IMR-90 (cell line): Measurements from ENCODE around the gene LSM14A. TPM values are rescaled to one million over a fixed set of nuclear protein-coding genes. Genes with fewer than 3 reads are reported as not detected.

Source experiments
- ATAC-seq: fragments of 200-7000 bp; cut with Tn5 transposase; 2 replicates; pipeline ENCODE4 v1.9.1; 2020; ENCODE audit warnings: low read depth, mild to moderate bottlenecking, moderate library complexity
- BruUV-seq: library from RNA; stranded (reverse); fragments of 400-500 nt; replicated peaks from 2 replicates; lab custom pipeline; 2021; lab: Mats Ljungman, UMichigan
- CTCF ChIA-PET: fragments of 300-600 bp; formaldehyde crosslinking; extraction: SDS; loops from one replicate; lab custom pipeline; 2021; ENCODE audit warnings: antibody characterized with exemption; lab: Yijun Ruan, JAX
- POLR2A ChIA-PET: fragments of 300-600 bp; sonication (Branson Sonifier 250); formaldehyde crosslinking; loops from one replicate; lab custom pipeline; 2022; ENCODE audit warnings: antibody characterized with exemption; ENCODE audit not compliant: unreplicated experiment; lab: Charles Lee
- DNase-seq: peaks from one replicate; pipeline ENCODE4 v3.0.0; 2013
- H2AFZ ChIP-seq: replicated peaks from 2 replicates; pipeline ENCODE3; 2013; ENCODE audit warnings: low read length, mild to moderate bottlenecking; ENCODE audit not compliant: poor library complexity
- H2AK5ac ChIP-seq: 2 replicates; pipeline ENCODE4 v1.6.1; 2013; ENCODE audit warnings: low read depth, low read length, inconsistent platforms
- H2AK9ac ChIP-seq: replicated peaks from 2 replicates; pipeline ENCODE3; 2013; ENCODE audit warnings: mild to moderate bottlenecking, low read depth, low read length, moderate library complexity; ENCODE audit not compliant: poor library complexity
- H2BK120ac ChIP-seq: 2 replicates; pipeline ENCODE4 v1.6.1; 2013; ENCODE audit warnings: low read depth, low read length, inconsistent platforms
- H2BK15ac ChIP-seq: 3 replicates; pipeline ENCODE4 v1.6.1; 2013; ENCODE audit warnings: low read depth, low read length, inconsistent platforms
- H2BK20ac ChIP-seq: 2 replicates; pipeline ENCODE4 v1.6.1; 2013; ENCODE audit warnings: low read depth, mild to moderate bottlenecking, inconsistent platforms, low read length, moderate library complexity
- H2BK5ac ChIP-seq: 2 replicates; pipeline ENCODE4 v1.6.1; 2013; ENCODE audit warnings: mild to moderate bottlenecking, low read depth, low read length, inconsistent platforms; ENCODE audit not compliant: poor library complexity, severe bottlenecking
- H3K14ac ChIP-seq: replicated peaks from 2 replicates; pipeline ENCODE4 v1.6.1; 2013; ENCODE audit warnings: low read depth, low read length, inconsistent platforms
- H3K18ac ChIP-seq: 2 replicates; pipeline ENCODE4 v1.6.1; 2013; ENCODE audit warnings: low read depth, low read length, control low read depth
- H3K23ac ChIP-seq: 2 replicates; pipeline ENCODE4 v1.6.1; 2013; ENCODE audit warnings: low read depth, low read length, inconsistent platforms
- H3K27ac ChIP-seq: 2 replicates; pipeline ENCODE4 v1.5.1; 2013; ENCODE audit warnings: mild to moderate bottlenecking, control low read depth, low read length; ENCODE audit not compliant: insufficient read depth
- H3K27me3 ChIP-seq: 2 replicates; pipeline ENCODE4 v1.6.1; 2013; ENCODE audit warnings: low read length; ENCODE audit not compliant: control insufficient read depth, insufficient read depth
- H3K36me3 ChIP-seq: 2 replicates; pipeline ENCODE4 v1.6.1; 2013; ENCODE audit warnings: low read length, mixed read lengths; ENCODE audit not compliant: control insufficient read depth, insufficient read depth
- H3K4ac ChIP-seq: 2 replicates; pipeline ENCODE4 v1.6.1; 2013; ENCODE audit warnings: low read depth, low read length, inconsistent platforms
- H3K4me1 ChIP-seq: 2 replicates; pipeline ENCODE4 v1.6.1; 2013; ENCODE audit warnings: low read length, mixed read lengths; ENCODE audit not compliant: control insufficient read depth, insufficient read depth
- H3K4me2 ChIP-seq: 2 replicates; pipeline ENCODE4 v1.6.1; 2013; ENCODE audit warnings: low read depth, mild to moderate bottlenecking, control low read depth, low read length, moderate library complexity
- H3K4me3 ChIP-seq: 2 replicates; pipeline ENCODE4 v1.5.1; 2013; ENCODE audit warnings: low read depth, mild to moderate bottlenecking, control low read depth, low read length, moderate library complexity; ENCODE audit not compliant: insufficient read depth
- H3K56ac ChIP-seq: 2 replicates; pipeline ENCODE4 v1.6.1; 2013; ENCODE audit warnings: low read length, inconsistent platforms; ENCODE audit not compliant: insufficient read depth; ENCODE audit errors: extremely low read depth
- H3K79me1 ChIP-seq, 2 experiments: 2 replicates each; pipeline ENCODE4 v1.6.1; 2013; ENCODE audit warnings: low read length in 2 of 2, inconsistent platforms in 1 of 2, low read depth in 1 of 2
- H3K9ac ChIP-seq: 2 replicates; pipeline ENCODE4 v1.6.1; 2013; ENCODE audit warnings: low read depth, low read length, control low read depth
- H3K9me1 ChIP-seq: 2 replicates; pipeline ENCODE4 v1.6.1; 2013; ENCODE audit warnings: low read length, inconsistent platforms; ENCODE audit not compliant: insufficient read depth
- H3K9me3 ChIP-seq: 2 replicates; pipeline ENCODE4 v1.6.1; 2013; ENCODE audit warnings: low read length; ENCODE audit not compliant: control insufficient read depth, insufficient read depth
- H4K20me1 ChIP-seq: 2 replicates; pipeline ENCODE4 v1.6.1; 2013; ENCODE audit warnings: low read length, inconsistent platforms; ENCODE audit not compliant: insufficient read depth
- H4K5ac ChIP-seq: 2 replicates; pipeline ENCODE4 v1.6.1; 2013; ENCODE audit warnings: mild to moderate bottlenecking, low read depth, low read length, control low read depth
- H4K8ac ChIP-seq, 2 experiments: 2 replicates each; pipeline ENCODE4 v1.6.1; 2013; ENCODE audit warnings: low read depth in 2 of 2, low read length in 2 of 2, control low read depth in 1 of 2, inconsistent platforms in 1 of 2
- H4K91ac ChIP-seq: 2 replicates; pipeline ENCODE4 v1.6.1; 2013; ENCODE audit warnings: low read depth, low read length, inconsistent platforms; ENCODE audit not compliant: insufficient read depth
- MAZ ChIP-seq: IDR thresholded peaks from 2 replicates; pipeline ENCODE4 v1.6.1; 2012; ENCODE audit warnings: low read depth, mild to moderate bottlenecking, low read length, improper control_type of control experiment, moderate library complexity, borderline replicate concordance
- RAD21 ChIP-seq: IDR thresholded peaks from 2 replicates; pipeline ENCODE4 v1.6.1; 2012; ENCODE audit warnings: low read length, improper control_type of control experiment
- RFX5 ChIP-seq: IDR thresholded peaks from 2 replicates; pipeline ENCODE4 v1.8.0; 2012; ENCODE audit warnings: low read depth, mild to moderate bottlenecking, low read length, moderate library complexity
- WGBS, 2 experiments: methylation state at CpG; one replicate each; pipeline versions ENCODE4 v1.1.5 to v1.1.7; 2013; ENCODE audit warnings: missing lambda C conversion rate in 2 of 2; ENCODE audit not compliant: insufficient read length in 1 of 2; ENCODE audit errors: extremely low coverage in 2 of 2; 5-methylcytosine and 5-hydroxymethylcytosine counted together
- dilution Hi-C: fragments of 300-500 bp; cut with HindIII; formaldehyde crosslinking; loops from one replicate; pipeline ENCODE4 v1.14.3; 2018; ENCODE audit warnings: low sequenced_read_pairs; ENCODE audit not compliant: unreplicated experiment
- in situ Hi-C: fragments of 300-500 bp; cut with MboI; formaldehyde crosslinking; loops from 3 replicates; pipeline ENCODE4 v1.14.3; 2019; ENCODE audit warnings: low sequenced_read_pairs, inconsistent platforms, mixed read lengths
- intact Hi-C: fragments of 100-400 bp; cut with micrococcal nuclease; formaldehyde crosslinking; loops from 2 replicates; pipeline ENCODE4 v1.10.0; 2022
- polyA plus RNA-seq, 3 experiments: library from polyadenylated mRNA; depleted of rRNA; stranded (reverse); fragments of >200 nt; gene quantifications; 2 replicates each; pipeline ENCODE4 v1.2.3, GENCODE V29; 2012; ENCODE audit warnings: low replicate concordance in 1 of 3
- total RNA-seq: library from RNA; depleted of rRNA; stranded (reverse); fragments of >200 nt; gene quantifications from 2 replicates; pipeline ENCODE4 v1.2.3, GENCODE V29; 2012
- TF ChIP-seq, protein P1 (sequence below): conservative IDR thresholded peaks from 2 replicates; pipeline ENCODE4 v1.5.1; 2012; ENCODE audit warnings: mild to moderate bottlenecking, low read depth, low read length, improper control_type of control experiment

LSM14A gene
- total and polyA plus RNA-seq, 2 of the 4 experiments (the other 2 are of a cell fraction) = 44.3 to 54.8 TPM

DNA sequence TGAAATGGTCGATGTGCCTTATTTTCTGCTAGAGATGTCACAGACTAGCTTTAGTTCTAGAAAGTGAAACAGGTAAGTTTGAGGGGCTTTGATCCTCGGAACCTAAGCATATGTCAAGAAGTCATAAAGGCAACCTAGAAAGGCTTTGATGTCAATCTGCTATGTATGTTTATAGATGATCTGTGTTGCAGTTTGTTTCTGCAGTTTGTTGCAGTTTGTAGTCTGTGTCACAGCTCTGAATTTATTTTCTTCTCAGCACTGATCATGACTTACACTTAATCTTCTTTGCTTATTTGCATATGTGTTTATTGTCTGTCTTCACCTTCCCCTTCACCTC is 5.9 kb downstream of the LSM14A start:
- Histone ChIP-seq H2AK9ac (no peak overlapping the region), H3K4me1 (peaks cover 11% of the 10 kb centered on the region), H3K18ac (no peak overlapping the region), H3K9me1 (peaks cover 14% of the 10 kb centered on the region), H3K23ac (no peak overlapping the region), H3K4me3 (no peak overlapping the region), H2BK5ac (no peak overlapping the region), H2BK15ac (no peak overlapping the region), H4K20me1 (peaks cover 97% of the 10 kb centered on the region), H3K56ac (no peak overlapping the region), H3K27me3 (no peaks in the 10 kb centered on the region), H3K27ac (no peak overlapping the region), H3K14ac (no peak overlapping the region), H3K4me2 (no peak overlapping the region), H3K9me3 (no peaks in the 10 kb centered on the region), H4K8ac (no peak overlapping the region), H3K4ac (no peak overlapping the region), H2AK5ac (no peak overlapping the region), H4K5ac (no peak overlapping the region), H3K9ac (no peak overlapping the region), H3K36me3 (peaks cover 5% of the 10 kb centered on the region), H3K79me1 (peaks cover 0 to 45% of the 10 kb centered on the region in 2 experiments; a peak in 2 of 4 replicates), H2BK120ac (no peak overlapping the region), H4K91ac (no peak overlapping the region), H2BK20ac (no peak overlapping the region), H2AFZ (no peak overlapping the region)
- DNase-seq (no peak), ATAC-seq (no peak)
- TF ChIP-seq, protein P1, sequence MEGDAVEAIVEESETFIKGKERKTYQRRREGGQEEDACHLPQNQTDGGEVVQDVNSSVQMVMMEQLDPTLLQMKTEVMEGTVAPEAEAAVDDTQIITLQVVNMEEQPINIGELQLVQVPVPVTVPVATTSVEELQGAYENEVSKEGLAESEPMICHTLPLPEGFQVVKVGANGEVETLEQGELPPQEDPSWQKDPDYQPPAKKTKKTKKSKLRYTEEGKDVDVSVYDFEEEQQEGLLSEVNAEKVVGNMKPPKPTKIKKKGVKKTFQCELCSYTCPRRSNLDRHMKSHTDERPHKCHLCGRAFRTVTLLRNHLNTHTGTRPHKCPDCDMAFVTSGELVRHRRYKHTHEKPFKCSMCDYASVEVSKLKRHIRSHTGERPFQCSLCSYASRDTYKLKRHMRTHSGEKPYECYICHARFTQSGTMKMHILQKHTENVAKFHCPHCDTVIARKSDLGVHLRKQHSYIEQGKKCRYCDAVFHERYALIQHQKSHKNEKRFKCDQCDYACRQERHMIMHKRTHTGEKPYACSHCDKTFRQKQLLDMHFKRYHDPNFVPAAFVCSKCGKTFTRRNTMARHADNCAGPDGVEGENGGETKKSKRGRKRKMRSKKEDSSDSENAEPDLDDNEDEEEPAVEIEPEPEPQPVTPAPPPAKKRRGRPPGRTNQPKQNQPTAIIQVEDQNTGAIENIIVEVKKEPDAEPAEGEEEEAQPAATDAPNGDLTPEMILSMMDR = no peak
- TF ChIP-seq MAZ (no peak), RAD21 (no peak), RFX5 (no peak)
- no CpG with 5 or more reads among the region's 2 CpGs for WGBS, 2 experiments
- in situ Hi-C loops (no loop called here), dilution Hi-C loops (no loop called here), intact Hi-C loops (loop anchor here (5.0 kb wide), 2 partner anchors 34 to 169 kb away; no protein-coding TSS in a partner anchor)
- POLR2A ChIA-PET = no interaction called here
- BruUV-seq = no TSS peak
- CTCF ChIA-PET = no interaction called here
